Mucosa of rectum (tissue), 2 donors: ENCODE data around the gene MYO1D.
A peak's percentile ranks its signal among the peaks of the same experiment; 100 is the strongest.

ENCODE experiments used
- H3K27ac ChIP-seq, 2 donors: one replicate each; pipeline ENCODE4 v1.7.0; 2013; ENCODE audit warnings: inconsistent platforms in 2 of 2, low read depth in 2 of 2, low read length in 2 of 2
- H3K27me3 ChIP-seq, 2 donors: one replicate each; pipeline ENCODE4 v1.7.0; 2013; ENCODE audit warnings: low read length in 2 of 2; ENCODE audit not compliant: control insufficient read depth in 2 of 2, insufficient read depth in 2 of 2
- H3K36me3 ChIP-seq, 2 donors: one replicate each; pipeline ENCODE4 v1.7.0; 2013; ENCODE audit warnings: low read length in 2 of 2; ENCODE audit not compliant: control insufficient read depth in 2 of 2, insufficient read depth in 2 of 2
- H3K4me1 ChIP-seq, 2 donors: one replicate each; pipeline ENCODE4 v1.7.0; 2013; ENCODE audit warnings: low read length in 2 of 2, mild to moderate bottlenecking in 1 of 2; ENCODE audit not compliant: control insufficient read depth in 2 of 2, insufficient read depth in 2 of 2
- H3K4me3 ChIP-seq, 2 donors: one replicate each; pipeline ENCODE4 v1.7.0; 2013; ENCODE audit warnings: low read length in 2 of 2
- H3K9ac ChIP-seq, 2 donors: one replicate each; pipeline ENCODE4 v1.7.0; 2013; ENCODE audit warnings: low read length in 2 of 2, low read depth in 1 of 2, mild to moderate bottlenecking in 1 of 2
- H3K9me3 ChIP-seq, 2 donors: one replicate each; pipeline ENCODE4 v1.7.0; 2013; ENCODE audit warnings: low read length in 2 of 2; ENCODE audit not compliant: control insufficient read depth in 2 of 2
- donor health status: healthy.
- donor health status: Normal muscosa, but diverticular disease.

The MYO1D gene

DNA sequence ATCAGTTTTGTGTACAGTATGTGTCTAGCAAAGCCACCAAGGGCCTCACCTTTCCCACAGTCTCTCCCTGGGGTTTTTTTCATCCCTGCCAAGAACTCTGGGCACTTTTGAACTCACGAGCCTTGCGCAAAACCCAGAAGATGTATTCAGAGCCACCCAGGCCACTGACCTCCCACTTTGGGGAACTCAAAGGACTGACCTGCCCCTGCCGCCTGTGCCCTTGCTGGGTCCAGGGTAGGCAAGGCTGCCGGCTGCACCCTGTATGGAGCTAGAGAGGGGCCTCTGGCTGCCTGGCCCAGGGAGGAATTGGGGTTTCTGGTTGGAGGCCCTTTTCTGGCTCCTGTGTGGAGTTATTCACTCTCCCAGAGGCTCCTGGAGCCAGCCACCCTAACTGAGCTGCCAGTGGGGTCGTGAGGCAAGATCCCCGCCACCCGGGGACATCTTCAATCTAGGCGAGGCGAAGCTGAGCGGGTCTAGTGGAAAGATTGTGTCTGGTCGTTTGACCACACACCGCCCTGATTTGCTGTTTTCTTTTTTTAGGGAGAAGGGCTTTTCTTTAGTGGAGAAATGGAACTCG lies 388.2 kb downstream of the MYO1D start:
- Histone ChIP-seq H3K9ac (no peak overlapping the region), H3K27ac (no peak overlapping the region), H3K36me3 (peaks cover 8 to 9% of the 10 kb centered on the region in 2 donors), H3K4me1 (peaks cover 6 to 14% of the 10 kb centered on the region in 2 donors), H3K9me3 (no peaks in the 10 kb centered on the region), H3K27me3 (no peaks in the 10 kb centered on the region), H3K4me3 (no peak overlapping the region)

- Histone ChIP-seq H3K4me1 (peaks cover 6 to 13% of the 10 kb centered on the region in 2 donors), H3K9me3 (no peaks in the 10 kb centered on the region), H3K27me3 (no peaks in the 10 kb centered on the region), H3K36me3 (peaks cover 5% of the 10 kb centered on the region in 2 donors), H3K9ac (no peak overlapping the region), H3K27ac (no peak overlapping the region), H3K4me3 (peak overlapping the region in 1 of 2 donors; percentile 71)
Measured at GRCh38 chr17:32488177-32488542, 388.8 kb downstream of the MYO1D start.

- H3K9ac ChIP-seq, result peak overlapping the region; percentile 24 to 53
Measured at GRCh38 chr17:32487473-32488176, 389.3 kb downstream of the MYO1D start.

GRCh38 chr17:32486701-32487472 lies 390.0 kb downstream of the MYO1D start, which contains the start of gene CDK5R1:
Gene CDK5R1, plus strand, starts transcription at chr17:32486993. Its CDS starts 628 bp downstream, at chr17:32487621.
- Histone ChIP-seq H3K36me3 (peaks cover 4 to 8% of the 10 kb centered on the region in 2 donors), H3K4me3 (peak within 1 kb of the TSS; percentile 51 to 71), H3K27me3 (no peaks in the 10 kb centered on the region), H3K9ac (peak within 1 kb of the TSS; percentile 24 to 53), H3K4me1 (peaks cover 6 to 11% of the 10 kb centered on the region in 2 donors), H3K27ac (no peak within 1 kb of the TSS), H3K9me3 (no peaks in the 10 kb centered on the region)

More at GRCh38 chr17:32487473-32488176, 389.3 kb downstream of the MYO1D start:
- no peak overlapping the region for H3K27ac ChIP-seq
- no peaks in the 10 kb centered on the region for H3K9me3 ChIP-seq
- peak overlapping the region; percentile 51 to 71 for H3K4me3 ChIP-seq
- peaks cover 6 to 11% of the 10 kb centered on the region in 2 donors for H3K4me1 ChIP-seq
- H3K27me3 ChIP-seq, result no peaks in the 10 kb centered on the region
- H3K36me3 ChIP-seq, result peaks cover 0 to 3% of the 10 kb centered on the region in 2 donors

DNA sequence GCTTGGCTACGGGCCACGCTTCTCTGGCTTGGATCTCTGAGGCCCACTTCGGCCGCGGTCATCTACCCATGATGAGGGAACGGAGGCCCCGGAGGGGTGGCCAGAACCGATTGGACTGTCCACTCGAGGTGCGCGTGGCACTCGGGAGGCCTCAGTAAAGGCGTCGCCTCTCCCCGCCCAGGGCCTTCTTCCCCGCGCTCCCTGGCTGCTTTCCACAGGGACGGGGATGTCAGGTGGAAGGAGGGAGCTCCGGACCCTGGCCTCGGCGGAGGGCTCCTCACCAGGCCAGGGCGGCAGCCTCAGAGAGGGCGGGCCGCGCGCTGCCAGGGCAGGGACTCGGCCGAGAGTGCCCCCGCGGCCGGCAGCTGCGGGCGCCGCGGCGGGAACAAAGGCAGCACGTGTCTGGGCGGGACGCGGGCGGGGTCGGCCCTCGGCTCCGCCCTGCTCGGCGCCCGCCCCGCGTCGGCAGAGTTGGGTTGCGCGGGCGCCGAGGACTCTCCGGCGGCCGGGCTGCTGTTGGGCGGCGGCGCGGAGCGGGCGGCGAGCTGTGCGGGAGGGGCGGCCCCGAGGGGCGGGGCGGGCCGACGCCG lies 390.7 kb downstream of the MYO1D start:
- peak overlapping the region in 1 of 2 donors; percentile 41 for H3K9ac ChIP-seq
- no peaks in the 10 kb centered on the region for H3K9me3 ChIP-seq
- no peak overlapping the region for H3K27ac ChIP-seq
- peaks cover 4 to 14% of the 10 kb centered on the region in 2 donors for H3K36me3 ChIP-seq
- no peaks in the 10 kb centered on the region for H3K27me3 ChIP-seq
- peak overlapping the region; percentile 42 to 56 for H3K4me3 ChIP-seq
- H3K4me1 ChIP-seq, result peaks cover 6 to 11% of the 10 kb centered on the region in 2 donors

GRCh38 chr17:32485261-32486110 lies 391.4 kb downstream of the MYO1D start:
- H3K27ac ChIP-seq, result no peak overlapping the region
- H3K4me3 ChIP-seq, result peak overlapping the region in 1 of 2 donors; percentile 56
- H3K9ac ChIP-seq, result no peak overlapping the region
- H3K36me3 ChIP-seq, result peaks cover 8 to 20% of the 10 kb centered on the region in 2 donors
- peaks cover 6 to 11% of the 10 kb centered on the region in 2 donors for H3K4me1 ChIP-seq
- no peaks in the 10 kb centered on the region for H3K27me3 ChIP-seq
- no peaks in the 10 kb centered on the region for H3K9me3 ChIP-seq

DNA sequence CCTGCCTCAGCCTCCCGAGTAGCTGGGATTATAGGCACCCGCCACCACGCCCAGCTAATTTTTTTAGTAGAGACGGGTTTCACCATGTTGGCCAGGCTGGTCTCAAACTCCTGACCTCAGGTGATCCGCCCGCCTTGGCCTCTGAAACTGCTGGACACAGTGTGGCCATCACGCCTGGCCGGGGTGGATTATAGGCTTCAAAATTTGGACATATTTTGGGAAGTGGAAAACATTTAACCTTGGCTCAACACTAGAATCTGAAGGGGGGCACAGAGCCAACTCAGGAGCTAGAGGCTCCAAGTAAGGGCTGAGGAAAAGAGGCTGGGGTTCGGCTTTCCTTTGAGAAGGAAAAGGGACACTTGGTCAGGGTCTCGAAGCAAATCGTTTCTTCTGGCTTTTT lies 392.3 kb downstream of the MYO1D start:
- no peaks in the 10 kb centered on the region for H3K27me3 ChIP-seq
- peaks cover 17 to 26% of the 10 kb centered on the region in 2 donors for H3K36me3 ChIP-seq
- peaks cover 6 to 11% of the 10 kb centered on the region in 2 donors for H3K4me1 ChIP-seq
- H3K27ac ChIP-seq, result no peak overlapping the region
- no peak overlapping the region for H3K9ac ChIP-seq
- H3K4me3 ChIP-seq, result no peak overlapping the region
- no peaks in the 10 kb centered on the region for H3K9me3 ChIP-seq

DNA sequence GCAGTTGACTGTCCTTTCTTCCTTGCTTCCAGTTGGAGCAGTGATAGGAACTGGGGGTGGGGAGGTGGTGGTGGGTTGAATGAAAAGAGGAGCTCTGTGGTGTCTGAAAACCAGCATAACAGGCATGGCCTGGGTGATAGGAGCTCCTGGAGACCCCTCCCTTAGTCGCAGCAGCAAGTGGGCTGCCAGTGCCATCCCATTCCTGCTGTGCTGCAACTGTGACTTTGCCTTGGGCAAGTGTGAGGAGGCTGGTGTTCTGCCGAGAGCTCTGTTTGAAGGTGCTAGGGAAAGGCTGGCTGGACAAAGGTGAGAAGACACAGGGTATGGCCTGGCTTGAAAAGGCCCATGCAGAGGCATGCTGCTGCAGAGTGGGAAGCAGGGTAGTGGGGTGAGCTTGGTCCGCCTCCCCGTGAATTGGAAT lies 392.9 kb downstream of the MYO1D start:
- H3K4me1 ChIP-seq, result peaks cover 6 to 11% of the 10 kb centered on the region in 2 donors
- H3K27me3 ChIP-seq, result no peaks in the 10 kb centered on the region
- no peak overlapping the region for H3K4me3 ChIP-seq
- no peaks in the 10 kb centered on the region for H3K9me3 ChIP-seq
- H3K27ac ChIP-seq, result peak overlapping the region in 1 of 2 donors; percentile 4
- no peak overlapping the region for H3K9ac ChIP-seq
- peaks cover 22 to 32% of the 10 kb centered on the region in 2 donors for H3K36me3 ChIP-seq

DNA sequence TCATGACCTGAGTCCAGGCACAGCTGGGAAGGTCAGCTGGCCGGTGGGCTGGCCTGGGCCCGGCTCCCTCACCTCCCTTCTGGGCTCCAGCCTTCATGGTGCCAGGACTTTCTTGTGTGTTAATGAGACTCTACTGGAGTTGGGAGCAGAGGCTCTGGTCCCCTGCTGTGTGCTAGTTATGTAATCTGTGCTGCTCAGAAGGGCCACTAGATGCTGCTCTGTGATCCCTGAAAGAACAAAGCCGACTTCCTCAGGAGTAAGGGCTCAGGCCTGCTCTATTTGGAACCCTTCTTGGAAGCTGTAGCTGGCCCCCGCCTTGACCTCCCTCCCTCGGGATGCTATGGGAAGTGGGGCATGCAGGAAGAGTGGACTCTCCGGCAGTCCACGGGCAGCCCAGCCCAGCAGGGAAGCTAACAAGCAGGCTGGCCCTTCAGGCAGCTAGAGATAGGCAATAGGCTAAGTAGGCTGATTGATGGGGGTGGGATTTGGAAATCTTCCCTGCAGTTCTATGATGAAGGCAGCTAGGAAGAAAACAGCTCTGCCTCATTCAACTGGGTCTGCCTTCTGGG lies 393.4 kb downstream of the MYO1D start:
- no peaks in the 10 kb centered on the region for H3K9me3 ChIP-seq
- H3K36me3 ChIP-seq, result peaks cover 25 to 37% of the 10 kb centered on the region in 2 donors
- H3K4me3 ChIP-seq, result no peak overlapping the region
- peaks cover 6 to 11% of the 10 kb centered on the region in 2 donors for H3K4me1 ChIP-seq
- no peak overlapping the region for H3K9ac ChIP-seq
- H3K27ac ChIP-seq, result peak overlapping the region; percentile 4 to 46
- no peaks in the 10 kb centered on the region for H3K27me3 ChIP-seq
